Parietal lobe (tissue), 1 donor: ENCODE data around the gene ZMIZ1. TPM values are rescaled to one million over a fixed set of nuclear protein-coding genes. Genes with fewer than 3 reads are reported as not detected.

Source experiments
- total RNA-seq: library from RNA; depleted of rRNA; stranded (reverse); fragments of >200 nt; gene quantifications from one replicate; pipeline ENCODE4 v1.2.3, GENCODE V29; 2014

ZMIZ1 gene, protein sequence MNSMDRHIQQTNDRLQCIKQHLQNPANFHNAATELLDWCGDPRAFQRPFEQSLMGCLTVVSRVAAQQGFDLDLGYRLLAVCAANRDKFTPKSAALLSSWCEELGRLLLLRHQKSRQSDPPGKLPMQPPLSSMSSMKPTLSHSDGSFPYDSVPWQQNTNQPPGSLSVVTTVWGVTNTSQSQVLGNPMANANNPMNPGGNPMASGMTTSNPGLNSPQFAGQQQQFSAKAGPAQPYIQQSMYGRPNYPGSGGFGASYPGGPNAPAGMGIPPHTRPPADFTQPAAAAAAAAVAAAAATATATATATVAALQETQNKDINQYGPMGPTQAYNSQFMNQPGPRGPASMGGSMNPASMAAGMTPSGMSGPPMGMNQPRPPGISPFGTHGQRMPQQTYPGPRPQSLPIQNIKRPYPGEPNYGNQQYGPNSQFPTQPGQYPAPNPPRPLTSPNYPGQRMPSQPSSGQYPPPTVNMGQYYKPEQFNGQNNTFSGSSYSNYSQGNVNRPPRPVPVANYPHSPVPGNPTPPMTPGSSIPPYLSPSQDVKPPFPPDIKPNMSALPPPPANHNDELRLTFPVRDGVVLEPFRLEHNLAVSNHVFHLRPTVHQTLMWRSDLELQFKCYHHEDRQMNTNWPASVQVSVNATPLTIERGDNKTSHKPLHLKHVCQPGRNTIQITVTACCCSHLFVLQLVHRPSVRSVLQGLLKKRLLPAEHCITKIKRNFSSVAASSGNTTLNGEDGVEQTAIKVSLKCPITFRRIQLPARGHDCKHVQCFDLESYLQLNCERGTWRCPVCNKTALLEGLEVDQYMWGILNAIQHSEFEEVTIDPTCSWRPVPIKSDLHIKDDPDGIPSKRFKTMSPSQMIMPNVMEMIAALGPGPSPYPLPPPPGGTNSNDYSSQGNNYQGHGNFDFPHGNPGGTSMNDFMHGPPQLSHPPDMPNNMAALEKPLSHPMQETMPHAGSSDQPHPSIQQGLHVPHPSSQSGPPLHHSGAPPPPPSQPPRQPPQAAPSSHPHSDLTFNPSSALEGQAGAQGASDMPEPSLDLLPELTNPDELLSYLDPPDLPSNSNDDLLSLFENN
- 75.1 TPM for total RNA-seq

GRCh38 chr10:79068562-79069324, at the start of gene ZMIZ1:
TSS of gene ZMIZ1 (plus strand) at chr10:79068966. CDS start at chr10:79201633, 132,667 bp downstream.

GRCh38 chr10:79347226-79347893, 278.6 kb downstream of the ZMIZ1 start, which contains the start of gene PPIF:
TSS of gene PPIF (plus strand) at chr10:79347469. CDS start at chr10:79347549, 80 bp downstream.

